Loucy (cell line): ENCODE measurements around the gene ZNF74.

Experiments used
- H2AFZ ChIP-seq: fragments of 200-600 bp; sonication (generic); 2 replicates; pipeline ENCODE4 v1.6.0; 2016; ENCODE audit warnings: antibody characterized with exemption, mild to moderate bottlenecking, low read length, moderate library complexity
- H3F3A ChIP-seq: fragments of 200-600 bp; 2 replicates; pipeline ENCODE4 v1.6.0; 2016; ENCODE audit warnings: antibody characterized with exemption, low read depth, mild to moderate bottlenecking
- H3K27me3 ChIP-seq: fragments of 200-600 bp; sonication (generic); 2 replicates; pipeline ENCODE4 v1.6.1; 2014; ENCODE audit warnings: low read length, mild to moderate bottlenecking; ENCODE audit not compliant: insufficient read depth, poor library complexity, severe bottlenecking
- H3K36me3 ChIP-seq: fragments of 200-600 bp; sonication (generic); 2 replicates; pipeline ENCODE4 v1.6.1; 2016; ENCODE audit warnings: low read length; ENCODE audit not compliant: insufficient read depth
- H3K4me1 ChIP-seq: fragments of 200-600 bp; sonication (generic); 2 replicates; pipeline ENCODE4 v1.5.1; 2014; ENCODE audit warnings: low read length, mild to moderate bottlenecking; ENCODE audit not compliant: insufficient read depth, poor library complexity, severe bottlenecking
- H3K4me2 ChIP-seq: fragments of 200-600 bp; sonication (generic); 2 replicates; pipeline ENCODE4 v1.6.0; 2014; ENCODE audit warnings: antibody characterized with exemption, low read length, low read depth, mild to moderate bottlenecking; ENCODE audit not compliant: poor library complexity, severe bottlenecking
- H3K4me3 ChIP-seq: fragments of 200-600 bp; sonication (generic); 2 replicates; pipeline ENCODE4 v1.5.1; 2014; ENCODE audit warnings: low read length, mild to moderate bottlenecking, mixed read lengths; ENCODE audit not compliant: poor library complexity, severe bottlenecking
- H3K79me2 ChIP-seq: fragments of 200-600 bp; sonication (generic); 2 replicates; pipeline ENCODE4 v1.6.1; 2014; ENCODE audit warnings: low read length; ENCODE audit not compliant: insufficient read depth
- H3K9ac ChIP-seq: fragments of 200-600 bp; sonication (generic); 2 replicates; pipeline ENCODE4 v1.6.0; 2014; ENCODE audit warnings: mild to moderate bottlenecking, low read depth, low read length, moderate library complexity; ENCODE audit not compliant: poor library complexity, severe bottlenecking
- H3K9me2 ChIP-seq: fragments of 200-600 bp; sonication (generic); replicated peaks from 2 replicates; pipeline ENCODE4 v1.6.1; 2016; ENCODE audit warnings: low read depth, low read length, mixed read lengths
- H3K9me3 ChIP-seq: fragments of 200-600 bp; sonication (generic); 2 replicates; pipeline ENCODE4 v1.6.1; 2014; ENCODE audit warnings: mild to moderate bottlenecking, antibody characterized with exemption, low read length, low read depth; ENCODE audit not compliant: insufficient read depth
- H4K20me1 ChIP-seq: fragments of 200-600 bp; sonication (generic); 2 replicates; pipeline ENCODE4 v1.6.0; 2014; ENCODE audit warnings: antibody characterized with exemption, low read length, mild to moderate bottlenecking; ENCODE audit not compliant: insufficient read depth, poor library complexity, severe bottlenecking
- EZH2phosphoT487 ChIP-seq: fragments of 200-600 bp; IDR thresholded peaks from 2 replicates; pipeline ENCODE4 v1.6.1; 2018; ENCODE audit warnings: antibody characterized with exemption, mild to moderate bottlenecking, moderate library complexity, borderline replicate concordance
- TF ChIP-seq, protein P1 (sequence below): fragments of 200-600 bp; sonication (generic); conservative IDR thresholded peaks from 2 replicates; pipeline ENCODE4 v1.5.1; 2014; ENCODE audit warnings: mild to moderate bottlenecking, antibody characterized with exemption, low read length

The ZNF74 gene

DNA sequence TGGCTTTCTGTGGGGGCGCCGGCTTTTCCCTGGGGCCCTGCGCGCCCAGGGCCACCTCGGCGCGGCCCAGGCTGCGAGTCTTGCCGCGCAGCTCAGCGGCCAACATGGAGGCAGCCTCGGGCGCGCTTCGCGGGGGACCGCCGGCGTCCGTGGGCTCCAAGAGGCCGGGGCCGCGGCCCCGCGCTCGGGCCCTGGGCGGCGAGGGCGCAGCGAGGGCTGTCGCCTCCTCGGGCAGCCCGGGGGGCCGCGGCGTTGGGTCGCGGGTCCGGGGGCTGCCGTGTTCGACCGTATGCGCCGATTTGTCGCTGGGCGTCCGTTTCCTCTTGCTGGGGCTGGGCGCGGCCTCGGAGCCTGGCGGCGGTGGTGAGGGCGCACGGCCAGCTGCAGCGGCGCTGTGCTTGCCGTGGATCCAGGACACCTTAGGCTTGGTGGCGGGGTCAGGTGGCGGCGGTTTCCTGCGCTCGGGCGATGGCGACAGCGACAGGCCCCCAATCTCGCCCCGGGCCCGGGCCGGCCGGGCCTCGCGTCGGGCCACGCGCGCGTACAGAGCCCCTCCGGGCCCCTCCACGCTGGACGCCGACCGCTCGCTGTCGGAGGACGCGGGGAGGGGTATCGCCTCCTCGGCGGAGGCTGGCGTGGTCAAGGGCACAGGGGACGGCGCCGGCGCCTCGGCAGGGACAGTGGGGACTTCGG is 31.8 kb downstream of the ZNF74 start:
- no peaks in the 10 kb centered on the region for H3K79me2 ChIP-seq
- H3K9me3 ChIP-seq, result no peaks in the 10 kb centered on the region
- TF ChIP-seq, protein P1, sequence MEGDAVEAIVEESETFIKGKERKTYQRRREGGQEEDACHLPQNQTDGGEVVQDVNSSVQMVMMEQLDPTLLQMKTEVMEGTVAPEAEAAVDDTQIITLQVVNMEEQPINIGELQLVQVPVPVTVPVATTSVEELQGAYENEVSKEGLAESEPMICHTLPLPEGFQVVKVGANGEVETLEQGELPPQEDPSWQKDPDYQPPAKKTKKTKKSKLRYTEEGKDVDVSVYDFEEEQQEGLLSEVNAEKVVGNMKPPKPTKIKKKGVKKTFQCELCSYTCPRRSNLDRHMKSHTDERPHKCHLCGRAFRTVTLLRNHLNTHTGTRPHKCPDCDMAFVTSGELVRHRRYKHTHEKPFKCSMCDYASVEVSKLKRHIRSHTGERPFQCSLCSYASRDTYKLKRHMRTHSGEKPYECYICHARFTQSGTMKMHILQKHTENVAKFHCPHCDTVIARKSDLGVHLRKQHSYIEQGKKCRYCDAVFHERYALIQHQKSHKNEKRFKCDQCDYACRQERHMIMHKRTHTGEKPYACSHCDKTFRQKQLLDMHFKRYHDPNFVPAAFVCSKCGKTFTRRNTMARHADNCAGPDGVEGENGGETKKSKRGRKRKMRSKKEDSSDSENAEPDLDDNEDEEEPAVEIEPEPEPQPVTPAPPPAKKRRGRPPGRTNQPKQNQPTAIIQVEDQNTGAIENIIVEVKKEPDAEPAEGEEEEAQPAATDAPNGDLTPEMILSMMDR, result no peak
- no peak for TF ChIP-seq EZH2phosphoT487
- H3K4me3 ChIP-seq, result no peak overlapping the region
- no peak overlapping the region for H3K4me2 ChIP-seq
- H2AFZ ChIP-seq, result no peak overlapping the region
- H3K36me3 ChIP-seq, result no peaks in the 10 kb centered on the region
- no peaks in the 10 kb centered on the region for H3K9me2 ChIP-seq
- no peak overlapping the region for H3K9ac ChIP-seq
- no peaks in the 10 kb centered on the region for H4K20me1 ChIP-seq
- H3F3A ChIP-seq, result no peaks in the 10 kb centered on the region
- H3K27me3 ChIP-seq, result no peaks in the 10 kb centered on the region
- H3K4me1 ChIP-seq, result peaks cover 17% of the 10 kb centered on the region

DNA sequence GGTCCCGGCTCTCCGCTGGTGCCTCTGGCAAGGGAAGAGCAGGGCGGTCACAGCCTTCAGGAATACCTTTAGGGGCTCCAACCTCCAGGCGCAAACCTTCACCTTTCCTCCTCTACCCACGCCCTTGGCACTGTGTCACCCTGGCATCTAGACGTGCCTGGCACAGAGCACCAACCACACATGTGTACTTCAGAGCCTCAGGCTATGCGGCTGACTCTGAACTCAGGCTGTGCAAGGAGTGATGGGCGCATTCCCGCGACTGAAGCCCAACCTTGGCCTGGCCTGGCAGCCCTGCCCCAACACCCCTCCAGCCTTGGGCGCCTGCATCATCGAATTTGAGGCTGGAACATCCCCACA is 32.3 kb downstream of the ZNF74 start:
- no peak overlapping the region for H2AFZ ChIP-seq
- H3K4me3 ChIP-seq, result no peak overlapping the region
- no peaks in the 10 kb centered on the region for H3K36me3 ChIP-seq
- no peaks in the 10 kb centered on the region for H3K27me3 ChIP-seq
- H3K9me2 ChIP-seq, result no peaks in the 10 kb centered on the region
- H3K79me2 ChIP-seq, result no peaks in the 10 kb centered on the region
- H3K9me3 ChIP-seq, result no peaks in the 10 kb centered on the region
- no peaks in the 10 kb centered on the region for H4K20me1 ChIP-seq
- no peak for TF ChIP-seq EZH2phosphoT487
- TF ChIP-seq, protein P1, result no peak
- H3K9ac ChIP-seq, result no peak overlapping the region
- peaks cover 17% of the 10 kb centered on the region for H3K4me1 ChIP-seq
- H3F3A ChIP-seq, result no peaks in the 10 kb centered on the region
- no peak overlapping the region for H3K4me2 ChIP-seq

DNA sequence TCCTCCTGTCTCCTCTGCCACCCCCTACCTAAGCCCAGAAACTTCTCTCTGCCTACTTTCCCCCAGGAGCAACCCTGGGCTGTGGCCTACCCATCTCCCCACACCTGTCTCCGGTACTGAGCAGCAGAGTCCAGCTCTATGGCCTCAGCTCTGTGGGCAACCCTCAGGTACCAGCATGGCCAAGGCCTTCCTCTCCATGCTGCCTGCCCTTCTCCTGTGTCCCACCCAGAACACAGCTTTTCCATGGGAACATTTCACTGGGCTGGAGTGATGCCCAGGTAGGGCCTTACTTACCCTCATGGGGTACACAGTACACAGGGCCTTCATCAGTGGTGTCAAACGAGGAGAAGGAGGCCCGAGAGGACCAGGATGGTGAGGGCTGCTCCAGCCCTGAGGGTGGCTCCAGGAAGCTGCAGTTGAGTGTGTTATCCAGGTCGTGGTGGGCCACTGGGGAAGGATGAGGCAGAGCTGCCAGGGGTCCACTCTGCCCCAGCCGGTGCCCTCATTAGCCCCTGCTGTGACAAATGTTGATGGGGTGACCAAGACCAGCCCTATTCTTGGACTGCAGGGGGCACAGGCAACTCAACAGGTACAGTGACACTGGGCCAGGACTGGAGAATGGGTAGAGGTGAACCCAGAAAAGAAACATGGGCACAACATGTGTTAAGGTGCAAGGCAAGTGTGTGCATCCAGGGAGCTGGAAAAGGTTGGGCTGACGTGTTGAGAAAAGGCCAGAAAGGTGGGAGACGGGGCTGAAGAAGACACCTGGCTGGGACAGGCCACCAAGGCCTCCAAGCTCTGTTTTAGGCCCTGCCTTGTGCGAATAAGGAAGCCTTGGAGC is 33.4 kb downstream of the ZNF74 start:
- Histone ChIP-seq H3K4me2 (no peak overlapping the region), H3K27me3 (no peaks in the 10 kb centered on the region), H3K36me3 (no peaks in the 10 kb centered on the region), H3K4me1 (peaks cover 14% of the 10 kb centered on the region), H3K79me2 (no peaks in the 10 kb centered on the region), H3K9me3 (no peaks in the 10 kb centered on the region), H3K9ac (no peak overlapping the region), H3K9me2 (no peaks in the 10 kb centered on the region), H3K4me3 (no peak overlapping the region), H2AFZ (no peak overlapping the region), H4K20me1 (no peaks in the 10 kb centered on the region), H3F3A (no peaks in the 10 kb centered on the region)
- no peak for TF ChIP-seq EZH2phosphoT487
- TF ChIP-seq, protein P1, result no peak
